Keratinocyte (primary cell): ENCODE results near the gene MBNL2.

Source experiments
- CTCF ChIP-seq, 3 experiments: IDR thresholded peaks in 1 of 3; conservative IDR thresholded peaks in 1 of 3; optimal IDR thresholded peaks in 1 of 3; 2 replicates in 2 of 3; 3 replicates in 1 of 3; pipeline versions ENCODE3 to v1.5.1; 2011; ENCODE audit warnings: low read length in 3 of 3, mild to moderate bottlenecking in 3 of 3, moderate library complexity in 2 of 3, control low read depth in 1 of 3, inconsistent platforms in 1 of 3; ENCODE audit not compliant: insufficient read depth in 2 of 3; ENCODE audit errors: extremely low read depth in 1 of 3
- EZH2 ChIP-seq: IDR thresholded peaks from one replicate; pipeline ENCODE4 v1.6.1; 2012; ENCODE audit warnings: inconsistent platforms, mild to moderate bottlenecking, low read length, moderate library complexity

- no peak for TF ChIP-seq CTCF (optimal IDR thresholded peaks at IDR 0.05 in 1 of 3, IDR thresholded peaks at IDR 0.05 in 1 of 3, conservative IDR thresholded peaks at IDR 0.05 in 1 of 3; ENCODE audit: extremely low read depth in 1 of 3, insufficient read depth in 2 of 3, low read length in 3 of 3)
- TF ChIP-seq EZH2 = no peak
These were observed 7.2 kb upstream of the MBNL2 start for GRCh38 chr13:97214921-97215320.
